ENCODE data around the gene RHBDL1. TPM values are rescaled to one million over a fixed set of nuclear protein-coding genes. Genes with fewer than 3 reads are reported as not detected.
A peak's percentile ranks its signal among the peaks of the same experiment; 100 is the strongest.

RHBDL1 gene
- polyA plus RNA-seq, 1 donor (not counting 4 experiments of a cell fraction or from before 2014, with no cell fraction given): 0.71 TPM

DNA sequence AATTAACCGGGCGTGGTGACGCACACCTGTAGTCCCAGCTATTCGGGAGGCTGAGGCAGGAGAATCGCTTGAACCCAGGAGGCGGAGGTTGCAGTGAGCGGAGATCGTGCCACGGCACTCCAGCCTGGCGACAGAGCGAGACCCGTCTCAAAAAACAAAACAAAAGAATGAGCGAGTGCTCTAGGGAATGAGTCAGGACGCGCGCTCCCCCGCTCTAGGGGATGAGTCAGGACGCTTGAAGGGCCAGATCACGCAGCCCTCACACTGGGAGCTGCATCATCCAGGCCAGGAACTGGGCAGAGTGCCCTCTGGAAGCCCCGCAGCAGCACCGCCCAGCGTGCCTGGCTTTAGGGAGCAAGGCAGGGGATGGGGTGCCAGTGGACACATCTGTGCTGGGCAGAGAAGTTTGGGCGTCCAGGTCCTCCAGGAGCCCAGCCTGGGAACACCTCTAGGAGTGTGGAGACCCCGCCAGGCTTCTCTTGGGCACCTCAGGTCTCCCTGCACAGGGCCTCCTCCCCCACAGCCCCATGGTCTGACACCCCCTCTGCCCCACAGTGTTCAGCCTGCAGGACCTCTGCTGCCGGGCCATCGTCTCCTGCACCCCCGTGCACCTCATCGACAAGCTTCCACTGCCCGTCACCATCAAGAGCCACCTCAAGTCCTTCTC, 48.6 kb upstream of the RHBDL1 start:
- FAIRE-seq (peak; percentile 13), DNase-seq (ENCODE audit: low read depth, low spot score) (peak; percentile 52)
- no peaks in the 10 kb centered on the region for H3K9me1 ChIP-seq (ENCODE audit: control insufficient read depth, extremely low read depth, insufficient read depth, low read length)

DNA sequence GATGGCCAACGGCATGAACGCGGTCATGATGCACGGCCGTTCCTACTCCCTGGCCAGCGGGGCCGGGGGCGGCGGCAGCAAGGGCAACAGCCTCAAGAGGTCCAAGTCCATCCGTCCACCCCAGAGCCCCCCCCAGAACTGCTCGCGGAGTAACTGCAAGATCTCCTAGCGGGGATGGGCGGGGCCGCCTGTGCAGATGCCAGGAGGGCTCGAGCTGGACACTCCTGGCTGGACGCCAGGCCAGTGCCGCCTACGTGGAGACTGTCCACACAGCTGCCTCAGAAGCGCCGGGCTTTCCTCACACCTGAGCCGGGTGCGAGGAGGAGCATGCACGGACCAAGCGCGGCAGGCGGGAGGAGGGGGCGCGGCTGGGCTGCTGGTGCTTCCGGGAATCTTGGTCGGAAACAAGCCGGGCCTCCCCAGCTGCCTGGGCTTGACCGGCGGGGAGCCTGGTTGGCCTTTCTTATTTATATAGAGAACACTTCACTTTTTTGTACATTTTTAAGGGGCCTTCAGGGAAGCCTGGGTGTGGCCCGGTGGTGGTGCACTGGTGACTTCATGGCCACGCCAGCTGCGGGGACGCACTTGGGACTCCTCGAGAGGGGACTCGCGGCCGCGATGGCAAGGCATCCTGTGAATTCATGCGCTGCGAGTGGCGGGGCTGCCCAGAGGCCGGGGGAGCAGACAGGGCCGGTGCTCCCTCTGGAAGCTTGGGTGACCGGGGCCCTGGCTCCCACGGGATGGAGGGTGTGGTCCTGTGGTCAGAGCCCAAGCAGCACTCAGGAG, 47.8 kb upstream of the RHBDL1 start:
- H4K20me1 ChIP-seq (ENCODE audit: control insufficient read depth, extremely low read depth, insufficient read depth, low read length): no peaks in the 10 kb centered on the region
- H3K9me1 ChIP-seq (ENCODE audit: control insufficient read depth, extremely low read depth, insufficient read depth, low read length): no peaks in the 10 kb centered on the region
- TF ChIP-seq, protein P1, sequence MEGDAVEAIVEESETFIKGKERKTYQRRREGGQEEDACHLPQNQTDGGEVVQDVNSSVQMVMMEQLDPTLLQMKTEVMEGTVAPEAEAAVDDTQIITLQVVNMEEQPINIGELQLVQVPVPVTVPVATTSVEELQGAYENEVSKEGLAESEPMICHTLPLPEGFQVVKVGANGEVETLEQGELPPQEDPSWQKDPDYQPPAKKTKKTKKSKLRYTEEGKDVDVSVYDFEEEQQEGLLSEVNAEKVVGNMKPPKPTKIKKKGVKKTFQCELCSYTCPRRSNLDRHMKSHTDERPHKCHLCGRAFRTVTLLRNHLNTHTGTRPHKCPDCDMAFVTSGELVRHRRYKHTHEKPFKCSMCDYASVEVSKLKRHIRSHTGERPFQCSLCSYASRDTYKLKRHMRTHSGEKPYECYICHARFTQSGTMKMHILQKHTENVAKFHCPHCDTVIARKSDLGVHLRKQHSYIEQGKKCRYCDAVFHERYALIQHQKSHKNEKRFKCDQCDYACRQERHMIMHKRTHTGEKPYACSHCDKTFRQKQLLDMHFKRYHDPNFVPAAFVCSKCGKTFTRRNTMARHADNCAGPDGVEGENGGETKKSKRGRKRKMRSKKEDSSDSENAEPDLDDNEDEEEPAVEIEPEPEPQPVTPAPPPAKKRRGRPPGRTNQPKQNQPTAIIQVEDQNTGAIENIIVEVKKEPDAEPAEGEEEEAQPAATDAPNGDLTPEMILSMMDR (optimal IDR thresholded peaks at IDR 0.05 in 1 of 3, IDR thresholded peaks at IDR 0.05 in 1 of 3, conservative IDR thresholded peaks at IDR 0.05 in 1 of 3; ENCODE audit: extremely low read depth in 1 of 3, insufficient read depth in 2 of 3, low read length in 3 of 3): no peak
- dilution Hi-C loops (cut with MboI; ENCODE audit: extremely low pct_ligation_motif_present, low sequenced_read_pairs): no loop called here
- no peaks in the 10 kb centered on the region for H3K27me3 ChIP-seq (ENCODE audit: control insufficient read depth, extremely low read depth, insufficient read depth, low read length)
- no peak overlapping the region for H3K27ac ChIP-seq (ENCODE audit: control insufficient read depth, insufficient read depth, low read length)
- H3K4me3 ChIP-seq (ENCODE audit: control insufficient read depth in 2 of 3, extremely low read depth in 1 of 3, insufficient read depth in 2 of 3, low read depth in 1 of 3, low read length in 3 of 3): no peak overlapping the region
- H3K4me1 ChIP-seq (ENCODE audit: control insufficient read depth, extremely low read depth, insufficient read depth, low read length): peaks cover 15% of the 10 kb centered on the region
- H3K79me2 ChIP-seq (ENCODE audit: control insufficient read depth, insufficient read depth, low read length): no peaks in the 10 kb centered on the region
- H3K9me3 ChIP-seq (ENCODE audit: control insufficient read depth, low read depth, low read length): no peaks in the 10 kb centered on the region
- no peak overlapping the region for H3K9ac ChIP-seq (ENCODE audit: control insufficient read depth, extremely low read depth, insufficient read depth, low read length)
- peaks cover 2 to 3% of the 10 kb centered on the region in 2 experiments for H3K36me3 ChIP-seq (ENCODE audit: control insufficient read depth in 2 of 2, extremely low read depth in 1 of 2, insufficient read depth in 2 of 2, low read length in 2 of 2)
- no peak overlapping the region for H3K4me2 ChIP-seq (ENCODE audit: control insufficient read depth, extremely low read depth, insufficient read depth, low read depth, low read length)
- DNase-seq (ENCODE audit: low read depth, low spot score) (no peak), FAIRE-seq (no peak)
- H2AFZ ChIP-seq (ENCODE audit: control insufficient read depth, low read length): no peak overlapping the region

More for the DNA sequence above, 48.6 kb upstream of the RHBDL1 start:
- peak overlapping the region; percentile 49 for H3K27ac ChIP-seq (ENCODE audit: control insufficient read depth, insufficient read depth, low read length)
- no peaks in the 10 kb centered on the region for H3K79me2 ChIP-seq (ENCODE audit: control insufficient read depth, insufficient read depth, low read length)
- dilution Hi-C loops (cut with MboI; ENCODE audit: extremely low pct_ligation_motif_present, low sequenced_read_pairs): no loop called here
- H3K36me3 ChIP-seq (ENCODE audit: control insufficient read depth in 2 of 2, extremely low read depth in 1 of 2, insufficient read depth in 2 of 2, low read length in 2 of 2): peaks cover 2 to 3% of the 10 kb centered on the region in 2 experiments
- peaks cover 20% of the 10 kb centered on the region for H3K4me1 ChIP-seq (ENCODE audit: control insufficient read depth, extremely low read depth, insufficient read depth, low read length)
- no peak overlapping the region for H3K9ac ChIP-seq (ENCODE audit: control insufficient read depth, extremely low read depth, insufficient read depth, low read length)
- no peak for TF ChIP-seq EZH2 (IDR thresholded peaks at IDR 0.05; ENCODE audit: low read length)
- TF ChIP-seq, protein P1 (optimal IDR thresholded peaks at IDR 0.05 in 1 of 3, IDR thresholded peaks at IDR 0.05 in 1 of 3, conservative IDR thresholded peaks at IDR 0.05 in 1 of 3; ENCODE audit: extremely low read depth in 1 of 3, insufficient read depth in 2 of 3, low read length in 3 of 3): no peak
- no peaks in the 10 kb centered on the region for H3K9me3 ChIP-seq (ENCODE audit: control insufficient read depth, low read depth, low read length)
- no peak overlapping the region for H2AFZ ChIP-seq (ENCODE audit: control insufficient read depth, low read length)
- peak overlapping the region; percentile 10 for H3K4me2 ChIP-seq (ENCODE audit: control insufficient read depth, extremely low read depth, insufficient read depth, low read depth, low read length)
- no peaks in the 10 kb centered on the region for H3K27me3 ChIP-seq (ENCODE audit: control insufficient read depth, extremely low read depth, insufficient read depth, low read length)
- H3K4me3 ChIP-seq (ENCODE audit: control insufficient read depth in 2 of 3, extremely low read depth in 1 of 3, insufficient read depth in 2 of 3, low read depth in 1 of 3, low read length in 3 of 3): no peak overlapping the region
- peaks cover 2% of the 10 kb centered on the region for H4K20me1 ChIP-seq (ENCODE audit: control insufficient read depth, extremely low read depth, insufficient read depth, low read length)
